NCI-H1092 treated with DMSO at 0.1 percent for 48 hours (cell line): ENCODE results near the gene KRIT1.

Experiments used
- DNase-seq: peaks from one replicate; lab custom pipeline; 2025; lab: John Stamatoyannopoulos, UW

The KRIT1 gene

GRCh38 chr7:92150450-92151017, 95.2 kb downstream of the KRIT1 start:
- no peak for DNase-seq

GRCh38 chr7:92149736-92150239, 95.9 kb downstream of the KRIT1 start:
- DNase-seq: no peak
